SK-N-SH (cell line): ENCODE measurements around the gene AHRR. TPM values are rescaled to one million over a fixed set of nuclear protein-coding genes. Genes with fewer than 3 reads are reported as not detected.

ENCODE experiments used
- CTCF ChIA-PET: fragments of 300-600, 350-600 bp; formaldehyde crosslinking; extraction: SDS; loops from one replicate; lab custom pipeline; 2021; lab: Yijun Ruan, JAX
- POLR2A ChIA-PET: fragments of 350-600 bp; sonication (Branson Sonifier 250); formaldehyde crosslinking; extraction: SDS; loops from one replicate; lab custom pipeline; 2020; ENCODE audit warnings: antibody characterized with exemption, inconsistent platforms; lab: Yijun Ruan, JAX
- DNase-seq: peaks from one replicate; pipeline ENCODE4 v3.0.0; 2012
- H2AFZ ChIP-seq: fragments of 200-600 bp; sonication (generic); 2 replicates; pipeline ENCODE4 v1.8.1; 2016; ENCODE audit warnings: antibody characterized with exemption, mild to moderate bottlenecking, low read depth
- H3F3A ChIP-seq: fragments of 200-600 bp; sonication (generic); replicated peaks from 2 replicates; pipeline ENCODE3; 2016; ENCODE audit warnings: antibody characterized with exemption, mild to moderate bottlenecking; ENCODE audit not compliant: insufficient read depth
- H3K27ac ChIP-seq, 2 experiments: fragments of 200-500 bp in 1 of 2; fragments of 200-600 bp in 1 of 2; sonication (Bioruptor generic) in 1 of 2; sonication (generic), shearing (Covaris generic) in 1 of 2; 2 replicates each; pipeline versions ENCODE4 v1.5.1 to v1.6.1; 2014 to 2016; ENCODE audit warnings: low read depth in 2 of 2, inconsistent platforms in 1 of 2, low read length in 1 of 2, mild to moderate bottlenecking in 1 of 2, mixed read lengths in 1 of 2
- H3K27me3 ChIP-seq: fragments of 200-600 bp; sonication (generic), shearing (Covaris generic); 2 replicates; pipeline ENCODE4 v1.6.1; 2016; ENCODE audit warnings: mixed run types; ENCODE audit not compliant: insufficient read depth
- H3K36me3 ChIP-seq, 2 experiments: fragments of 200-500 bp in 1 of 2; fragments of 200-600 bp in 1 of 2; sonication (Bioruptor generic) in 1 of 2; sonication (generic) in 1 of 2; replicated peaks in 1 of 2; 2 replicates each; pipeline versions ENCODE3 to v1.5.1; 2014 to 2016; ENCODE audit warnings: low read length in 1 of 2, mild to moderate bottlenecking in 1 of 2; ENCODE audit not compliant: insufficient read depth in 2 of 2, control insufficient read depth in 1 of 2
- H3K4me1 ChIP-seq, 2 experiments: fragments of 200-500 bp in 1 of 2; fragments of 200-600 bp in 1 of 2; sonication (Bioruptor generic) in 1 of 2; sonication (generic), shearing (Covaris generic) in 1 of 2; 2 replicates each; pipeline versions ENCODE4 v1.5.1 to v1.6.1; 2014 to 2016; ENCODE audit warnings: low read depth in 1 of 2, low read length in 1 of 2, mixed run types in 1 of 2; ENCODE audit not compliant: insufficient read depth in 2 of 2, control insufficient read depth in 1 of 2
- H3K4me2 ChIP-seq: fragments of 200-600 bp; sonication (generic), shearing (Covaris generic); 2 replicates; pipeline ENCODE4 v1.6.1; 2017; ENCODE audit warnings: mixed run types
- H3K4me3 ChIP-seq, 2 experiments: fragments of 200-500 bp in 1 of 2; fragments of 200-600 bp in 1 of 2; sonication (Bioruptor generic) in 1 of 2; sonication (generic), shearing (Covaris generic) in 1 of 2; 2 replicates each; pipeline versions ENCODE4 v1.5.1 to v1.8.1; 2014 to 2016; ENCODE audit warnings: low read depth in 2 of 2, inconsistent platforms in 1 of 2, low read length in 1 of 2, mild to moderate bottlenecking in 1 of 2, mixed read lengths in 1 of 2, moderate library complexity in 1 of 2
- H3K79me2 ChIP-seq: fragments of 200-600 bp; sonication (generic); 2 replicates; pipeline ENCODE4 v1.8.1; 2017; ENCODE audit warnings: mild to moderate bottlenecking; ENCODE audit not compliant: insufficient read depth
- H3K9ac ChIP-seq: fragments of 200-600 bp; sonication (generic); 2 replicates; pipeline ENCODE4 v1.6.1; 2017; ENCODE audit warnings: mixed run types
- H3K9me2 ChIP-seq: fragments of 200-600 bp; sonication (generic); 2 replicates; pipeline ENCODE4 v1.6.1; 2017; ENCODE audit warnings: mixed run types
- H3K9me3 ChIP-seq: fragments of 200-600 bp; sonication (generic); 2 replicates; pipeline ENCODE4 v1.6.1; 2017; ENCODE audit warnings: mixed run types, mild to moderate bottlenecking, moderate library complexity
- H4K20me1 ChIP-seq: fragments of 200-600 bp; sonication (generic); 2 replicates; pipeline ENCODE4 v1.6.1; 2017; ENCODE audit warnings: mild to moderate bottlenecking, mixed run types; ENCODE audit not compliant: insufficient read depth
- CHD2 ChIP-seq: fragments of 150-350 bp; IDR thresholded peaks from 2 replicates; pipeline ENCODE4 v1.6.1; 2018; ENCODE audit warnings: low read length; ENCODE audit not compliant: partially characterized antibody
- ELF1 ChIP-seq: IDR thresholded peaks from 2 replicates; pipeline ENCODE4 v1.4.0; 2012
- EP300 ChIP-seq, 2 experiments: IDR thresholded peaks; 2 replicates each; pipeline versions ENCODE4 v1.4.0 to v1.6.1; 2012; ENCODE audit warnings: borderline replicate concordance in 1 of 2, low read depth in 1 of 2, low read length in 1 of 2
- FOXJ3 ChIP-seq: sonication (generic); formaldehyde crosslinking; IDR thresholded peaks from 2 replicates; pipeline ENCODE4 v1.5.1; 2020; ENCODE audit warnings: mild to moderate bottlenecking, missing genetic modification reagents
- GABPA ChIP-seq: IDR thresholded peaks from 2 replicates; pipeline ENCODE4 v1.4.0; 2012; ENCODE audit warnings: low read depth, mild to moderate bottlenecking
- GATA2 ChIP-seq: sonication (generic); formaldehyde crosslinking; IDR thresholded peaks from 2 replicates; pipeline ENCODE4 v1.5.0; 2020; ENCODE audit warnings: mild to moderate bottlenecking, missing genetic modification reagents
- NFIC ChIP-seq: IDR thresholded peaks from 2 replicates; pipeline ENCODE4 v1.4.0; 2012; ENCODE audit warnings: borderline replicate concordance
- POLR2AphosphoS5 ChIP-seq: IDR thresholded peaks from 2 replicates; pipeline ENCODE4 v1.6.1; 2012; ENCODE audit warnings: low read depth, low read length
- RAD21 ChIP-seq: IDR thresholded peaks from 2 replicates; pipeline ENCODE4 v1.6.1; 2012; ENCODE audit warnings: mild to moderate bottlenecking, low read length
- RXRA ChIP-seq: IDR thresholded peaks from 2 replicates; pipeline ENCODE4 v1.4.0; 2012; ENCODE audit warnings: low read depth, mild to moderate bottlenecking, borderline replicate concordance
- SIN3A ChIP-seq: IDR thresholded peaks from 2 replicates; pipeline ENCODE4 v1.6.1; 2012; ENCODE audit warnings: low read depth, mild to moderate bottlenecking, low read length, moderate library complexity, borderline replicate concordance
- TAF1 ChIP-seq: IDR thresholded peaks from 2 replicates; pipeline ENCODE4 v1.6.1; 2012; ENCODE audit warnings: low read depth, mild to moderate bottlenecking, low read length, moderate library complexity, borderline replicate concordance
- TCF12 ChIP-seq: IDR thresholded peaks from 2 replicates; pipeline ENCODE4 v1.4.0; 2012
- USF1 ChIP-seq: IDR thresholded peaks from 2 replicates; pipeline ENCODE4 v1.4.0; 2012; ENCODE audit warnings: low read depth, borderline replicate concordance
- USF2 ChIP-seq: fragments of 150-350 bp; IDR thresholded peaks from 2 replicates; pipeline ENCODE4 v1.6.1; 2017; ENCODE audit warnings: antibody characterized with exemption, low read length, low read depth, borderline replicate concordance
- ZBTB33 ChIP-seq: IDR thresholded peaks from 2 replicates; pipeline ENCODE4 v1.4.0; 2012; ENCODE audit warnings: low read depth, borderline replicate concordance
- WGBS: methylation state at CpG from one replicate; pipeline ENCODE4 v1.1.6; 2017; ENCODE audit warnings: low lambda C conversion rate; 5-methylcytosine and 5-hydroxymethylcytosine counted together
- polyA plus RNA-seq, 3 experiments: library from polyadenylated mRNA; depleted of rRNA; stranded (reverse); fragments of >200 nt; gene quantifications; 2 replicates each; pipeline ENCODE4 v1.2.3, GENCODE V29; 2012
- TF ChIP-seq, protein P1 (sequence below): fragments of 150-350 bp; IDR thresholded peaks from 2 replicates; pipeline ENCODE4 v1.6.1; 2016; ENCODE audit warnings: mild to moderate bottlenecking, low read depth, low read length
- TF ChIP-seq, protein P2 (sequence below): IDR thresholded peaks from 2 replicates; pipeline ENCODE4 v1.4.0; 2012; ENCODE audit warnings: low read depth
- TF ChIP-seq, protein P3 (sequence below): IDR thresholded peaks from 2 replicates; pipeline ENCODE4 v1.6.1; 2012; ENCODE audit warnings: mild to moderate bottlenecking, low read depth, low read length, moderate library complexity

Gene AHRR
- polyA plus RNA-seq, 1 of the 3 experiments (the other 2 are of a cell fraction) = 0.71 TPM

DNA sequence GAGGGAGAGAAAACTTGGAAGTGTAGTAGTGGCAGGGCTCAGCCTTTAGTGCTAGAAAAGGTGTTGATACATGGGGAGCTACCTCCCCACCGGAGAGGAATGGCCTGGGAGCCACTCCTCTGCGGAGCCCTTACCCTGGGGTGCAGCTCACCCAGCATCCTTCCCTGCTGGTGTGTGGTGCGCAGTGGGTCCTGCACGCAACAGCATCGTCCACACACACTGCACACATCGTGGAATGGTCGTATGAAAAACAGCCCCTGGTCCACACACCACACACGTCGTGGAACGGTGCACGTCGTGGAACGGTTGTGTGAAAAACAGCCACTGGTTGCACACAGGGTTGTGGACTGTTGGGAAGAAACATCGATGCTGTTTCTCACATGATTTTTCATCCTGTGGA, 16.1 kb upstream of the AHRR start:
- Histone ChIP-seq H3K9me3 (no peaks in the 10 kb centered on the region), H3K36me3 (peaks cover 4 to 43% of the 10 kb centered on the region in 2 experiments), H3K79me2 (peaks cover 54% of the 10 kb centered on the region; the same call in 1 of the 2 replicates), H3K27me3 (no peaks in the 10 kb centered on the region), H3K9me2 (no peaks in the 10 kb centered on the region), H3K4me2 (no peak overlapping the region), H3K9ac (no peak overlapping the region), H3F3A (no peaks in the 10 kb centered on the region), H3K4me3 (no peak overlapping the region), H3K4me1 (peaks cover 0 to 12% of the 10 kb centered on the region in 2 experiments; a peak in 1 of 4 replicates), H4K20me1 (peaks cover 76% of the 10 kb centered on the region), H2AFZ (no peak overlapping the region), H3K27ac (no peak overlapping the region; a peak in 1 of 4 replicates)
- POLR2A ChIA-PET = no interaction called here
- TF ChIP-seq TAF1 (no peak), FOXJ3 (CRISPR knock-in tag) (no peak), RXRA (no peak), SIN3A (no peak), RAD21 (no peak), USF1 (no peak), ZBTB33 (no peak), ELF1 (no peak), NFIC (no peak), GATA2 (no peak), POLR2AphosphoS5 (no peak), GABPA (no peak), EP300 (IDR thresholded peaks at IDR 0.05; ENCODE audit: borderline replicate concordance in 1 of 2, low read depth in 1 of 2, low read length in 1 of 2) (no peak), TCF12 (no peak), USF2 (no peak), CHD2 (no peak)
- TF ChIP-seq, protein P1, sequence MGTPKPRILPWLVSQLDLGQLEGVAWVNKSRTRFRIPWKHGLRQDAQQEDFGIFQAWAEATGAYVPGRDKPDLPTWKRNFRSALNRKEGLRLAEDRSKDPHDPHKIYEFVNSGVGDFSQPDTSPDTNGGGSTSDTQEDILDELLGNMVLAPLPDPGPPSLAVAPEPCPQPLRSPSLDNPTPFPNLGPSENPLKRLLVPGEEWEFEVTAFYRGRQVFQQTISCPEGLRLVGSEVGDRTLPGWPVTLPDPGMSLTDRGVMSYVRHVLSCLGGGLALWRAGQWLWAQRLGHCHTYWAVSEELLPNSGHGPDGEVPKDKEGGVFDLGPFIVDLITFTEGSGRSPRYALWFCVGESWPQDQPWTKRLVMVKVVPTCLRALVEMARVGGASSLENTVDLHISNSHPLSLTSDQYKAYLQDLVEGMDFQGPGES = no peak
- TF ChIP-seq, protein P2, sequence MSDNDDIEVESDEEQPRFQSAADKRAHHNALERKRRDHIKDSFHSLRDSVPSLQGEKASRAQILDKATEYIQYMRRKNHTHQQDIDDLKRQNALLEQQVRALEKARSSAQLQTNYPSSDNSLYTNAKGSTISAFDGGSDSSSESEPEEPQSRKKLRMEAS = no peak
- TF ChIP-seq, protein P3, sequence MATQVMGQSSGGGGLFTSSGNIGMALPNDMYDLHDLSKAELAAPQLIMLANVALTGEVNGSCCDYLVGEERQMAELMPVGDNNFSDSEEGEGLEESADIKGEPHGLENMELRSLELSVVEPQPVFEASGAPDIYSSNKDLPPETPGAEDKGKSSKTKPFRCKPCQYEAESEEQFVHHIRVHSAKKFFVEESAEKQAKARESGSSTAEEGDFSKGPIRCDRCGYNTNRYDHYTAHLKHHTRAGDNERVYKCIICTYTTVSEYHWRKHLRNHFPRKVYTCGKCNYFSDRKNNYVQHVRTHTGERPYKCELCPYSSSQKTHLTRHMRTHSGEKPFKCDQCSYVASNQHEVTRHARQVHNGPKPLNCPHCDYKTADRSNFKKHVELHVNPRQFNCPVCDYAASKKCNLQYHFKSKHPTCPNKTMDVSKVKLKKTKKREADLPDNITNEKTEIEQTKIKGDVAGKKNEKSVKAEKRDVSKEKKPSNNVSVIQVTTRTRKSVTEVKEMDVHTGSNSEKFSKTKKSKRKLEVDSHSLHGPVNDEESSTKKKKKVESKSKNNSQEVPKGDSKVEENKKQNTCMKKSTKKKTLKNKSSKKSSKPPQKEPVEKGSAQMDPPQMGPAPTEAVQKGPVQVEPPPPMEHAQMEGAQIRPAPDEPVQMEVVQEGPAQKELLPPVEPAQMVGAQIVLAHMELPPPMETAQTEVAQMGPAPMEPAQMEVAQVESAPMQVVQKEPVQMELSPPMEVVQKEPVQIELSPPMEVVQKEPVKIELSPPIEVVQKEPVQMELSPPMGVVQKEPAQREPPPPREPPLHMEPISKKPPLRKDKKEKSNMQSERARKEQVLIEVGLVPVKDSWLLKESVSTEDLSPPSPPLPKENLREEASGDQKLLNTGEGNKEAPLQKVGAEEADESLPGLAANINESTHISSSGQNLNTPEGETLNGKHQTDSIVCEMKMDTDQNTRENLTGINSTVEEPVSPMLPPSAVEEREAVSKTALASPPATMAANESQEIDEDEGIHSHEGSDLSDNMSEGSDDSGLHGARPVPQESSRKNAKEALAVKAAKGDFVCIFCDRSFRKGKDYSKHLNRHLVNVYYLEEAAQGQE = no peak
- DNase-seq = no peak
- CTCF ChIA-PET = no interaction called here
- 95% methylated on average over 13 of the region's 14 CpGs for WGBS
